GM11168 (cell line): ENCODE measurements around the gene JADE3.

ENCODE experiments used
- in situ Hi-C: fragments of 300-500 bp; cut with MboI; formaldehyde crosslinking; loops from one replicate; pipeline ENCODE4 v1.12.0; 2022; ENCODE audit warnings: low sequenced_read_pairs; ENCODE audit not compliant: unreplicated experiment

Gene JADE3

GRCh38 chrX:47098338-47099094 lies 186.3 kb downstream of the JADE3 start:
- in situ Hi-C loops, result no loop called here

GRCh38 chrX:47101206-47101605 lies 189.0 kb downstream of the JADE3 start:
- in situ Hi-C loops, result no loop called here
